SKM-1 (cell line): Measurements from ENCODE around the gene PSMC3IP.
"Not testable (repeated sequence)": the region's sequence is repeated elsewhere in the genome, so short reads cannot be mapped to it uniquely, and the experiment has no call there.

Experiments
- DNase-seq: peaks from one replicate; lab custom pipeline; 2025; ENCODE audit not compliant: unreplicated experiment; lab: John Stamatoyannopoulos, UW

PSMC3IP gene, protein sequence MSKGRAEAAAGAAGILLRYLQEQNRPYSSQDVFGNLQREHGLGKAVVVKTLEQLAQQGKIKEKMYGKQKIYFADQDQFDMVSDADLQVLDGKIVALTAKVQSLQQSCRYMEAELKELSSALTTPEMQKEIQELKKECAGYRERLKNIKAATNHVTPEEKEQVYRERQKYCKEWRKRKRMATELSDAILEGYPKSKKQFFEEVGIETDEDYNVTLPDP

DNA sequence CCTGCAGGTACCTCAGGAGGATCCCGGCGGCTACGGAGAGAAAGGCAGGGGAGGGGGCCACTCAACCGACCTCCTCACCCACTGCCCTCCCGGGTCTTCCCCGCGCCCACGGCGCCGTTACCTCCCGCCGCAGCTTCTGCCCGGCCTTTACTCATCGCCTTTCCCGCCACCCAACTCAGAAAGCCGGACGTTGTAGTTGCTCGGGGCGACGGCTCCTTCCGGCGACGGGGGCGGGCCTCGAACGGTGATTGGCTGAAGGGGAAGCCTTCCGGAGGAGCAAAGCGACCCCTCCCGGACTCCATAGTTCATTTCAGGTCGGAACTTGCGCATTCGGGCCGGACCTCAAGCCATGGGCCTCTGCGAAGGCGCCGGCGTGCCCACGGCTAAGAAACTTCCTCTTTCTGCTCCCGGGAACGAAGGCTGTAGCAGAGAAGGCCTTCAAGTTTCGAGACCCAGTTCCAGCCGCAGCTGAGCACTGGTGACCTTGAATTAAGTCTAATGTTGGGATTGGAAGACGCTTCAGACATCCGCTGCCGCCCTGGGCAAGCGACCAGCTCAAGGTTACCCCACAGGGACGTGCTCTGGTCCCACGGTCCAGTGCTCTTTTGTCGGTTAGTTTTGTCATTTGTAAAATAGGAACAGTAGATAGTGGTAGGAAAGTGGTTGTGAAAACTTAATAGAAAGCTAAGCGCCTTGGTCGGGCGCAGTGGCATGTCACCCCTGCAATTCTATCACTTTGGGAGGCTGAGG is at the start of gene PSMC3IP:
Gene PSMC3IP, minus strand, starts transcription at position 198 of the 750 bp plus-strand sequence. Its CDS starts 43 bp downstream, at position 155.
- DNase-seq = peak; percentile 98

DNA sequence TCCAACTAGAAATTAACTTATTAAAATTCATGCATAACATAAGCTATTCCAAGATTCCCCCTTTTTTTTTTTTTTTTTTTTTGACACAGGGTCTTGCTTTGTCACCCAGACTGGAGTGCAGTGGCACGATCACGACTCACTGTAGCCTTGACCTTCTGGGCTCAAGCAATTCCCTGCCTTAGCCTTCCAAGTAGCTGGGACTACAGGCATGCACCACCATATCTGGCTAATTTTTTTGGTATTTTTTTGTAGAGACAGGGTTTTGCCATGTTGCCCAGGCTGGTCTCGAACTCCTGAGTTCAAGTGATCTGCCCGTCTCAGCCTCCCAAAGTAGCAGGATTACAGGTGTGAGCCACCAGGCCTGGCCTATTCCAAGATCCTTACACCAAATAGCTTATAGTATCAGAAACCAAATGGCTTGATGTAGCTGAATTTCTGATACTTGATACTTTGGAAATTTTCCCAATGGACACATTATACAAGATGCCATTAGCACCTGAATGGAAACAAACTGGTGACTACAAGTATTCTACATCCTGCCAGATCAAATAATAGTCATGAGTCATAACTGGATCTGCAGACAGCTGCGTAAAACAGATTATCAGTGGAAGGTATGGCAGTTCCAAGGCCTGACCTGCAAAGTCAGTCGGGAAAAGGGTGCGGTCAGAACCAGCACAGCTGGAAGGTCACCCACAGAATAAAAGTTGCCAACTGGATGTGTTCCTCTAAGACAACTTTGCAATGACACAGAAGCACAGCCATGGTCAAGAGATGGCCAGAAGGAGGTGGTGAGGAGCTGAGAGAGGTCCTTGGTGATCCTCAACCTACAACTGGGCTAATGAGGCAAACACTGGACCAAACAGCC is 46.4 kb upstream of the PSMC3IP start:
- DNase-seq = no peak

DNA sequence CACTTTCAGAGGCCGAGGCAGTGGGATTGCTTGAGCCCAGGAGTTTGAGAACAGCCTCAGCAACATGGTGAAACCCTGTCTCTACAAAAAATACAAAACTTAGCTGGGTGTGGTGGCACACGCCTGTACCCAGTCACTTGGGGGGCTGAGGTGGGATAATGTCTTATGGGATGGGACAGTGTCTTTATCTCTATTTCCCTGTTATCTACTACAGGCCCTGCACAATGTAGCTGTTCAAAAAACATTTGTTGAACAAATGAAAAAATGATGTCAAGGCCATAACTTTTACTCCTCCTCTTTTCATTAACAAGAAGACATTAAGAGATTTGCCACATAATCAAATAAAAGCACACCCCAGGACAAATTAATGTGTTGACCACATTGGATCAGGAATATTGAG is 45.7 kb upstream of the PSMC3IP start:
- no peak for DNase-seq

DNA sequence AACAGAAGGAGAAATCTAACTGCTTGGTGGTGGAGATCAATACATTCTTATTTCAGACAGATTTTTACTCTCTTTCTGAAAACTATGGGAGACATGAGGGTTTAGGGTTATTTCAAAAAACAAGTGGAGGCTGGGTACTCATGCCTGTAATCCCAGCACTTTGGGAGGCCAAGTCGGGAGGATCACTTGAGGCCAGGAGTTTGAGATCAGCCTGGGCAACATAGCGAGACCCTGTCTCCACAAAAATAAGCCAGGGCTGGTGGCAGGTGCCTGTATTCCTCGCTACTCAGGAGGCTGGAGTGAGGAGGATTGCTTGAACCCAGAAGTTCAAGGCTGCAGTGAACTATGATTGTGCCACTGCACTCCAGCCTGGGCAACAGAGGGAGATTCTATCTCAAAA is 44.5 kb upstream of the PSMC3IP start:
- not testable (repeated sequence) for DNase-seq

DNA sequence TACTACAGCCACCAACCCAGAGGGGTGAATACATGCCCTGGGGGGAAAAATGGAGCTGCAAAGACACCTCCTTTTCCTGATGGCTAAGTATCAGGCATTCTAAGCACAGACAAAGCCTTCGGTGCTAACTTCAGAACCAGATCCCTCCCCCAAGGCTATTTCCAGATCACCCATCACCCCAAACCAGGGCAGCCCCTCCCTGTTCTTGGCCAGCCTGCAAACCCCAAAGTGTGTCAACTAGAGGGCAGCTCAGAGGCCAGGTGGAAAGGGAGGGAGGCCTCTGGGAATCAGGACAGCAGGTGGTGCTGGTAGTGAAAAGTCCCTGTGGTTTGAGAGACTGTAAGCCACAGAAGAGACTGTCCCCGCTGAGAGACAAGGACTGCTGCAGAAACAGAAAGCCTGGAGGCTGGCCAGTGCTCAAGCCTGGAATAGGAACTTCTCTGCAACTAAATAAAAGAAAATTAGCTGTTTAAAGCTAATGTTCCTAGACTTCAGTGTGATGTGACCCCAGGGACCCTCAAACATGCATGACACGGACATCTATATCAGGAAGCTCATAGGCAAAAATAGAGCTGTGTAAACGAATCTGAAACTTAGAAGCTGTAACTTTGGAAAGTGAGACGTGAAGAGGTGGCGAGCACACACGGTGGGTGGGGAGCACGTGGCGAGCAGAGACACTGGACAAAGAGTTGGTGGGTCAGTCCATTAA is 41.1 kb upstream of the PSMC3IP start:
- DNase-seq = no peak

DNA sequence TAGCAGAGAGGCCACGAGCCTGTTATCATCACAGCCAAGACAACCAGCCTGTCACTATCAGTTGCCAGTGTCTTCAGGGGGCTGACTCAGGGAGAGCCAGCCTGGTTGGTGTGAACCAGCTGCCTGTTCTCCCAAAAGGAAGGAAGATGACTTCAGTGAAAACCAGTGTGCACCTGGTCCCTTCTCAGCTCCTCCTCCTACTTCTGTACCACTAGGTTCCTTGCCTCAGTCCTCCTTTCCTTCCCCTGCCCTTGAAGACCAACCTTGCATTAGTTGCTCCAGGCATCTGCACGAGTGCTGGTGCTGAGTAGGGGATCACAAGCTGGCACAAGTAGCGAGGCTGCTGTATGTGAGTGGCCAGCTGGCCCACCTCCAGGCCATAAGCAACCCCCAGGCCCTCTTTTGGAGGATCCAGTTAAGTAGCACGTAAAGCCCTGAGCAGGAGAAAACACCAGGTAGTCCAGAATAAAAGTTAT is 40.5 kb upstream of the PSMC3IP start:
- no peak for DNase-seq

DNA sequence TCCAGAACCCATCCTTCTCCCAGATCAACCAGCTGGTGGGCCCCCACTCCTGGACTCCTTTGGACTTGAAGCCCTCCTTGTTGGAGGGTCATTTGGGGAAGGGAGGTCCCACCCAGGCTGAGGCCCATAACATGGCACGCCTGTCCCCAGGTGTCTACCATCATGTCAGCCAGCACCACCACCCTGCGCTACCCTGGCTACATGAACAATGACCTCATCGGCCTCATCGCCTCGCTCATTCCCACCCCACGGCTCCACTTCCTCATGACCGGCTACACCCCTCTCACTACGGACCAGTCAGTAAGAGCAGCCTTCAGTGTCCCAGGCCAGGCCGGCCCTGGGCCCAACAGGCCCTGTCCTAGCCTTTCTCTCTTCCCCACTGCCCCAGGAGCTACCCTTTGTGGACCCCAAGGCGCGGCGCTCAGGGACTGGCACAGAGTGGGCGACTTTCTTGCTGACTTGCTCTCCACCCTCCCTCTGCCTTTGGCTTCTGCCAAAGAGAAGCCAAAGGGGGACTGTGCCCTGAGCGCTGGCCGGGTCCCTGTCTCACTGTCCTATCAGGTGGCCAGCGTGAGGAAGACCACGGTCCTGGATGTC is 36.3 kb upstream of the PSMC3IP start:
- DNase-seq = no peak

DNA sequence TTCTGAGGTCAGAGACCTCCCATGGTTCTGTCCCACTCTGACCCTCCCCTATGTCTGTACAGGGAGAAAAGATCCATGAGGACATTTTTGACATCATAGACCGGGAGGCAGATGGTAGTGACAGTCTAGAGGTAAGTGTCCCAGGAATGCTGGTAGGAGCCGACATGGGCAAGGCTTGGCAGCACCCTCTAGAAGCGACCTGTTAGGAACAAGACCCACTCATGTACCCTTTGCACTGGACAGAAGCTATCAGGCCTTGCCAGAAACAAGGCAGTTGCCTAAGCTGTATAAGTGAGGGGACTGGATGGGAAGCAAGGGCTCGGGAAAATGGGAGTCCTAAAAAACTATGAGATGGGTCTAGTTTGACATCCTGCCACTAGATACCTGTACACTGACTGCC is 34.5 kb upstream of the PSMC3IP start:
- DNase-seq = no peak

DNA sequence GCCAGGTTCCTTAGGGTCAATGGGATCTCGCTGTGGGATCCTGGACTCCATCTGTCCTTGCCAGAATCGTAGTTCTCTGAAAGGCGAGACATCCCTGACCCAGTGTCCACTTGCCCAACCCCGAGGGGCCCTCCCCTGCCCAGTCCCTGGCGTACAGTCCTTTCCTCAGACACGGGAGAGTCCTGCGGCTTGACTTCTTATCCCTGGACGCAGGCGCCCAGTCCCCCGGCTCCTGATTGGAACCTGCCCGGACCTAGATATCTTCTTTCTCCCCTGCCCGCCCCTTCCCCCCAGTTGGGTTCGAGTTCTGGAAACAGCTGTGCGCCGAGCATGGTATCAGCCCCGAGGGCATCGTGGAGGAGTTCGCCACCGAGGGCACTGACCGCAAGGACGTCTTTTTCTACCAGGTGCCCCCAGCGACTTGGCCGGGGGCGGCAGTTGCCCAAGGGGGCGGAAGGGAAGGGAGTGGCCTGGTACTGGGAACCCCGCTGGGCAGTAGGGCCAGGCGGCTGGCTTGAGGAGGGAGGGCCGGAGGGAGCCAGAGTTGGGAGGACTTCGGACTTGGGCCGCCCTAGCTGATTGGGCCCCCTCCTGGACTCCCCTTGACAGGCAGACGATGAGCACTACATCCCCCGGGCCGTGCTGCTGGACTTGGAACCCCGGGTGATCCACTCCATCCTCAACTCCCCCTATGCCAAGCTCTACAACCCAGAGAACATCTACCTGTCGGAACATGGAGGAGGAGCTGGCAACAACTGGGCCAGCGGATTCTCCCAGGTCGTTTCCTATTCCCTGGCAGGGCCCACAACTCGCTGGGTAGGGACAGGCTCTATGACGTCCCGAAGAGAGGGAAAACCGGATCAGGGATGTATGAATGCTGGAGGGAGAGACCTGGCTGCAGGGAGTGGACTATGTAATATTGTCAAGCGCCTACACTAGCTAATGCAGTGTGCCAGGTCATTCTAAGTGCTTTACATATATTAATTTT is 32.6 kb upstream of the PSMC3IP start:
- not testable (repeated sequence) for DNase-seq

DNA sequence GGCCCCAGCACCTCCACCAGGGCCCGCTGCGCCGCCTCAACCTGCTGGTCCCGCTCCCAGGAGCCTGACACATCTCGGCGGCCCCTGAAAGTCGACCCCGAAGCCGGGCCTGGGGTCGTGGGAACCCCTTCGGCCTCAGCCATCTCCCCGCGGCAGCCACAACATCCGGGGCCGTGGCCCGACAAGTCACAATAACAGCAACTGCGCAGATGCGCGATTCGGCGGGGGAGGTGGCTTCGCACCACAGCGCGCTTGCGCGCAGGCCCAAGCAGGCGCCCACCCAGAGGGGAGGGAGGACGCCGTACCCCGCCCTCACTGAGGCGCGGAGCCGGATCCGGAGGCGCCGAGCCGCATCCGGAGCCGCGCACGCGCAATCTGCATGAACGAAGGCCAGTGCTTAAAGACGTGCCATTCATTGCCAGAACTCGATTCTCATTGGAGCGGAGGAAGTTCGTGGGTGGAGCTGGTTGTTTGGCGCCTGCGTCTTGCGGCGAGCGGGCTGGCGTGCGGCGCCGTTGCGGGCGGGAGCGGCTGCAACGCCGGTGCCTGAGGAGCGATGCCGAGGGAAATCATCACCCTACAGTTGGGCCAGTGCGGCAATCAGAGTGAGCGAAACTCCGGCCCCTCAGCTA is 31.8 kb upstream of the PSMC3IP start, which contains the start of the genes RETREG3 and TUBG1:
Gene RETREG3, minus strand, starts transcription at position 193 of the 632 bp plus-strand sequence. Its CDS starts 50 bp downstream, at position 143.
Gene TUBG1, plus strand, starts transcription at position 502 of the 632 bp plus-strand sequence. Its CDS starts 55 bp downstream, at position 557.
- DNase-seq = peak; percentile 98

DNA sequence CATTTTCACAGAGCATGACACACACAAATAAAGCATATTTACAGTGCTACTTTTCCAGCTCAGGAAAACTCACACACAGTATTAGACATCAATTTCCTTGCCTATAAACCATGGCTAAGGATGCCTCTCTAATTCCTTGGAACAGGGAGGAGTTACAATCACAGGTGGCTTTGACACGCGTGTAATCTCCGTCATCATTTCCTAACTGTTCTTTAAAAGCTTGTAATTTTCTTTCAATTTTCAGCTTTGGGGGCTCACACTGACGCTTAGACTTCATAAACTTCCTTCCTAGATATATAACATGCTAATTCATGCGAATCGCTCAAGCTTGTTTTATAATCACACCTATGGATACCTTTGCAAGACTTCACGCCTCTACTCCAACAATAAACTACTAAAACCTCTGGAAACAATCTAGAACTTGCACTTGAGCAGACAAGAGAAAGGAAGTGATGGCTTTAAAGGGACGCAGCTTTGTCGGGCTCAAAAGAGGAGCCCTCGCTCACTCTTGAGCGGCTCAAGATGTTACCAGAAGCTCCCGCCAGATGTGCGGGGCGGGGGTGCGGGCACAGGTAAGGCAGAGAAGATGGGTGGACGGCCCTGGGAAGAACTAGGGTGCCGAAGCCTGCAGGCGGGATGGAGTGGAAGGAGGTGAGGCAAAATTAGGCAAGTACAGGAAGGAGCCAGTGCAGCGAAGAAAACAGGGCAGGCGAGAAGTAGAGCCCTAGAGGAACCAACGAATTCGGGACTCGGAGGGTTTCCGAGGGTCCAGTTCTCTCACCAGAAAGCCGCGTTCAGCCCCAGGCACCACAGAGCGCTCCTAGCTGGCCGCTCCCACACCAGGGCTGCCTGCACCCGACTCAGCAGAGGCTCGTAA is 31.0 kb upstream of the PSMC3IP start:
- DNase-seq = no peak

DNA sequence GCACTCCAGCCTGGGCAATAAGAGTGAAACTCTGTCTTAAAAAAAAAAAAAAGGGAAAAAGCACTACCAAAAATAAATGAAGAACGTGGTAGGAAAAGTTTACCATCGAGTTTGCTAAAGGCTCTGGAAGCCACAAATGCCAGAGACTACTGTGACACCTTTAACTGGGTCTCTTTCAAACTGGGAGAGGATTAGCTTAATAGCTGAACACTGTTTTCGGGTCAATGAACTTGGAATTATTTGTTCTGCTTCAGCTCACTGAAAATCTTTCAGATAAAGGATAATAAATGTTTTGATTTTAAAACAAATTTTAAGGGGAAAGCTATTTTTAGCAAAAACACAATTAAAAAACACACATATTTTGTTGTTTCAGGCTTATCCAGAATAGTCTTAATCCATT is 30.2 kb upstream of the PSMC3IP start:
- no peak for DNase-seq

DNA sequence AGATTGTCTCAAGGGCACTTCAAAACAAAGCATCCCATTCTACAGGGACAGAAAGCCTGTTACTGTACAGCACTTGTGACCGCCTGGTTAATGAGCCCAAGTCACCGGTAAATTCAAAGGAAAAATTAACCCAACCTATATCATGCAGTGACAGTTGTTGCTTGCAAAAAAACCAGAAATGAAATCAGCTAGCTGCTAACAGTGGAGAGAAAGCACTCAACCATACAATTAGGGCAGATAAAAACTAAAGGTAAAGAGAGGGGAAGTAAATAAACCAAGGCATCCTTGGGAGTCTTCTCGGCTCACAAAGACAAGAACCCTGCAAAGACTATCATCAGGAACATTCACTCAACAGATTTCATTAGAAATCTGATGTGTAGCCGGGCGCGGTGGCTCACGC is 25.8 kb upstream of the PSMC3IP start:
- DNase-seq = no peak

DNA sequence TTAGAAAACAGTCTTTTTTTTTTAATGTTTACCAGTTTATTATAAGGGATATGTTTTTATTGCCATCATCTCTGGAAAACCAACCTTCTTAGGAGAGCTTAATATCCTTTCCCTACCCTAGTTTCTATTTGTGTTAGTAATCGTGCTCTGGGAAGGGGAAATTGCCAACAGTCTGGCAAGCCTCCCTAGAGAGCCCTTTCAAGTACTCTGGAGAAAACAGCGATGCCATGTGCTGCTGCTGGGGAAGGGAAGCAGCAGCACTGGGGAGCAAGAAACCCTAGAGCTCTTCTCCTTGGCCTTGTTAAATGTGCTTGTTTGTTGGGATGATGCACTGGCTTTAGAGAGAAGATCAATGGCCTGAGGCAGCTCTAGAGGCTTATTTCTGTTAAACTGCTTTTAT is 21.4 kb upstream of the PSMC3IP start:
- no peak for DNase-seq

DNA sequence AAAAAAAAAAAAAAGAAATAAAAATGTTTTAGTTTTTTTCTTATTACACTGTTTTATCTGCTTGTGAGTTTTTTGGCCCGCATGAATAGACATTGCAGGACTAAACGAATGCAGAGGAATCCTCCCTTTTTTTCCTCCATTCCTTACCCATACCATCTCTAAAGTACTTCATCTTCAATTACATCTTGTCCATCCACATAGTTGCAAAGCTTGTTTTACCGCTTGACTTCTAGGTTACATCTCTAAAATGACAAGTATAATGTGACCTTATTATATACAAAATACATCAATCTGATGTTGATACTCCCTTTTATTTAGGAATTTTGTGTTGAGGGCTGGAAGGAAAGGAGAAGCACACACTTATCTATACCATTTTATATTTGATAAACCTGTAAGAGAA is 18.9 kb upstream of the PSMC3IP start:
- DNase-seq = no peak

DNA sequence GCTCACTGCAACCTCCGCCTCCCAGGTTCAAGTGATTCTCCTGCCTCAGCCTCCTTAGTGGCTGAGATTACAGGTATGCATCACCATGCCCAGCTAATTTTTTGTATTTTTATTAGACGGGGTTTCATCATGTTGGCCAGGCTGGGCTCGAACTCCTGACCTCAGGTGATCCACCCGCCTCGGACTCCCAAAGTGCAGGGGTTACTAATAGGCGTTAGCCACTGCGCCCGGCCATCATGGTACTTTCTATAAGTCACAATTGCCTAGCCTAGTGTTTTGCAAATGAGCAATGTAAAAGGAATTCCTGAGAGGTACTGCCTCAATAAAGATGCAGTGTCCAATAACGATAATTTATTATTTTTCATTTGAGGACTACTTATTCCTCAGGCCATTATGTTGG is 13.9 kb upstream of the PSMC3IP start:
- no peak for DNase-seq

DNA sequence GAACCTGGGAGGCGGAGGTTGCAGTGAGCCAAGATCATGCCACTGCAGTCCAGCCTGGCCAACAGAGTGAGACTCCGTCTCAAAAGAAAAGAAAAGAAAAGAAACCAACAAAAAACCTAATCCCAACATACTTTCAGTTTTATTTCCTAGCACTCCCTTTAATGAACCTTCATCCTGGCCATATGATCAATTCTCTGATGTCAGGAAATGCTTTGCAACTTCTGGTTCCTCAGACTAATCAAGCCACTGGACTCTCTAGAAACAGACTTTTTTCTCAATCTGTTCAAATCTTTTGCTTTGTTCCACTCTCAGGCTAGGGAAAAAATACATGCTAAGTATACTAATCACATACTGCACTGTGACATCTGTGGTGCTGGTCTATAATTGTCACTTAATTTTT is 13.4 kb upstream of the PSMC3IP start:
- DNase-seq = no peak
